Measurements from ENCODE around the gene NME9.

NME9 gene

GRCh38 chr3:138361561-138361971, 31.9 kb upstream of the NME9 start:
- H3K9ac ChIP-seq (ENCODE audit: low read depth, low read length): no peak overlapping the region
- H3K4me1 ChIP-seq (ENCODE audit: control insufficient read depth, insufficient read depth, low read length): no peaks in the 10 kb centered on the region
- H3K36me3 ChIP-seq (ENCODE audit: control insufficient read depth, insufficient read depth, low read length): no peaks in the 10 kb centered on the region
- no peak overlapping the region for H3K4me3 ChIP-seq (ENCODE audit: low read depth, low read length)
- H3K27me3 ChIP-seq (ENCODE audit: control insufficient read depth, insufficient read depth, low read length): no peaks in the 10 kb centered on the region
- H3K9me3 ChIP-seq (ENCODE audit: control insufficient read depth, insufficient read depth, low read length): no peaks in the 10 kb centered on the region
- no peak overlapping the region for H3K27ac ChIP-seq (ENCODE audit: low read depth, low read length)

GRCh38 chr3:138360869-138361525, 31.3 kb upstream of the NME9 start:
- no peaks in the 10 kb centered on the region for H3K36me3 ChIP-seq (ENCODE audit: control insufficient read depth, insufficient read depth, low read length)
- H3K27ac ChIP-seq (ENCODE audit: low read depth, low read length): no peak overlapping the region
- no peaks in the 10 kb centered on the region for H3K4me1 ChIP-seq (ENCODE audit: control insufficient read depth, insufficient read depth, low read length)
- no peak overlapping the region for H3K9ac ChIP-seq (ENCODE audit: low read depth, low read length)
- no peaks in the 10 kb centered on the region for H3K9me3 ChIP-seq (ENCODE audit: control insufficient read depth, insufficient read depth, low read length)
- H3K4me3 ChIP-seq (ENCODE audit: low read depth, low read length): no peak overlapping the region
- H3K27me3 ChIP-seq (ENCODE audit: control insufficient read depth, insufficient read depth, low read length): no peaks in the 10 kb centered on the region

GRCh38 chr3:138359919-138360868, 30.5 kb upstream of the NME9 start:
- Histone ChIP-seq H3K4me1 (ENCODE audit: control insufficient read depth, insufficient read depth, low read length) (no peaks in the 10 kb centered on the region), H3K27me3 (ENCODE audit: control insufficient read depth, insufficient read depth, low read length) (no peaks in the 10 kb centered on the region), H3K9ac (ENCODE audit: low read depth, low read length) (no peak overlapping the region), H3K36me3 (ENCODE audit: control insufficient read depth, insufficient read depth, low read length) (no peaks in the 10 kb centered on the region), H3K27ac (ENCODE audit: low read depth, low read length) (no peak overlapping the region), H3K9me3 (ENCODE audit: control insufficient read depth, insufficient read depth, low read length) (no peaks in the 10 kb centered on the region), H3K4me3 (ENCODE audit: low read depth, low read length) (no peak overlapping the region)

GRCh38 chr3:138359148-138359918, 29.7 kb upstream of the NME9 start:
- no peaks in the 10 kb centered on the region for H3K27me3 ChIP-seq (ENCODE audit: control insufficient read depth, insufficient read depth, low read length)
- H3K4me3 ChIP-seq (ENCODE audit: low read depth, low read length): no peak overlapping the region
- no peaks in the 10 kb centered on the region for H3K36me3 ChIP-seq (ENCODE audit: control insufficient read depth, insufficient read depth, low read length)
- H3K9ac ChIP-seq (ENCODE audit: low read depth, low read length): no peak overlapping the region
- no peaks in the 10 kb centered on the region for H3K4me1 ChIP-seq (ENCODE audit: control insufficient read depth, insufficient read depth, low read length)
- H3K27ac ChIP-seq (ENCODE audit: low read depth, low read length): no peak overlapping the region
- H3K9me3 ChIP-seq (ENCODE audit: control insufficient read depth, insufficient read depth, low read length): no peaks in the 10 kb centered on the region

- H3K36me3 ChIP-seq (ENCODE audit: control insufficient read depth, insufficient read depth, low read length): no peaks in the 10 kb centered on the region
- H3K9me3 ChIP-seq (ENCODE audit: control insufficient read depth, insufficient read depth, low read length): no peaks in the 10 kb centered on the region
- no peak overlapping the region for H3K9ac ChIP-seq (ENCODE audit: low read depth, low read length)
- no peaks in the 10 kb centered on the region for H3K4me1 ChIP-seq (ENCODE audit: control insufficient read depth, insufficient read depth, low read length)
- H3K27me3 ChIP-seq (ENCODE audit: control insufficient read depth, insufficient read depth, low read length): no peaks in the 10 kb centered on the region
- no peak overlapping the region for H3K4me3 ChIP-seq (ENCODE audit: low read depth, low read length)
- H3K27ac ChIP-seq (ENCODE audit: low read depth, low read length): no peak overlapping the region
Measured at GRCh38 chr3:138356730-138357405, 27.2 kb upstream of the NME9 start.

- Histone ChIP-seq H3K9me3 (ENCODE audit: control insufficient read depth, insufficient read depth, low read length) (no peaks in the 10 kb centered on the region), H3K4me1 (ENCODE audit: control insufficient read depth, insufficient read depth, low read length) (no peaks in the 10 kb centered on the region), H3K4me3 (ENCODE audit: low read depth, low read length) (no peak overlapping the region), H3K36me3 (ENCODE audit: control insufficient read depth, insufficient read depth, low read length) (no peaks in the 10 kb centered on the region), H3K27ac (ENCODE audit: low read depth, low read length) (no peak overlapping the region), H3K27me3 (ENCODE audit: control insufficient read depth, insufficient read depth, low read length) (no peaks in the 10 kb centered on the region), H3K9ac (ENCODE audit: low read depth, low read length) (no peak overlapping the region)
Measured at GRCh38 chr3:138355071-138355470, 25.4 kb upstream of the NME9 start.

- Histone ChIP-seq H3K27ac (ENCODE audit: low read depth, low read length) (no peak overlapping the region), H3K9me3 (ENCODE audit: control insufficient read depth, insufficient read depth, low read length) (no peaks in the 10 kb centered on the region), H3K36me3 (ENCODE audit: control insufficient read depth, insufficient read depth, low read length) (no peaks in the 10 kb centered on the region), H3K4me1 (ENCODE audit: control insufficient read depth, insufficient read depth, low read length) (peaks cover 3% of the 10 kb centered on the region), H3K9ac (ENCODE audit: low read depth, low read length) (no peak overlapping the region), H3K27me3 (ENCODE audit: control insufficient read depth, insufficient read depth, low read length) (no peaks in the 10 kb centered on the region), H3K4me3 (ENCODE audit: low read depth, low read length) (no peak overlapping the region)
Measured at GRCh38 chr3:138354376-138354775, 24.7 kb upstream of the NME9 start.

- Histone ChIP-seq H3K27ac (ENCODE audit: low read depth, low read length) (no peak overlapping the region), H3K9ac (ENCODE audit: low read depth, low read length) (no peak overlapping the region), H3K4me1 (ENCODE audit: control insufficient read depth, insufficient read depth, low read length) (peaks cover 7% of the 10 kb centered on the region), H3K4me3 (ENCODE audit: low read depth, low read length) (no peak overlapping the region), H3K27me3 (ENCODE audit: control insufficient read depth, insufficient read depth, low read length) (no peaks in the 10 kb centered on the region), H3K36me3 (ENCODE audit: control insufficient read depth, insufficient read depth, low read length) (no peaks in the 10 kb centered on the region), H3K9me3 (ENCODE audit: control insufficient read depth, insufficient read depth, low read length) (no peaks in the 10 kb centered on the region)
Measured at GRCh38 chr3:138351916-138352550, 22.4 kb upstream of the NME9 start.

GRCh38 chr3:138351151-138351550, 21.5 kb upstream of the NME9 start:
- Histone ChIP-seq H3K4me1 (ENCODE audit: control insufficient read depth, insufficient read depth, low read length) (peaks cover 7% of the 10 kb centered on the region), H3K4me3 (ENCODE audit: low read depth, low read length) (no peak overlapping the region), H3K27me3 (ENCODE audit: control insufficient read depth, insufficient read depth, low read length) (peaks cover 4% of the 10 kb centered on the region; the same call in 1 of the 2 replicates), H3K27ac (ENCODE audit: low read depth, low read length) (no peak overlapping the region), H3K36me3 (ENCODE audit: control insufficient read depth, insufficient read depth, low read length) (no peaks in the 10 kb centered on the region), H3K9ac (ENCODE audit: low read depth, low read length) (no peak overlapping the region), H3K9me3 (ENCODE audit: control insufficient read depth, insufficient read depth, low read length) (no peaks in the 10 kb centered on the region)
